Fibroblast of lung (primary cell): ENCODE results near the gene BUD13. TPM values are rescaled to one million over a fixed set of nuclear protein-coding genes. Genes with fewer than 3 reads are reported as not detected.

Experiments
- DNase-seq, 2 donors: peaks; one replicate each; pipeline versions ENCODE4 v3.0.0 to v3.0.0-alpha.2; 2010; ENCODE audit warnings: low read depth in 2 of 2
- H2AFZ ChIP-seq: 2 replicates; pipeline ENCODE4 v1.5.1; 2012; ENCODE audit warnings: low read length, control low read depth, inconsistent platforms
- H3K27ac ChIP-seq: 2 replicates; pipeline ENCODE4 v1.5.1; 2011; ENCODE audit warnings: low read length, control low read depth; ENCODE audit not compliant: insufficient read depth
- H3K27me3 ChIP-seq: 2 replicates; pipeline ENCODE4 v1.5.1; 2011; ENCODE audit warnings: mild to moderate bottlenecking, low read length; ENCODE audit not compliant: control insufficient read depth, insufficient read depth
- H3K36me3 ChIP-seq: 2 replicates; pipeline ENCODE4 v1.5.1; 2011; ENCODE audit warnings: low read length; ENCODE audit not compliant: control insufficient read depth, insufficient read depth
- H3K4me1 ChIP-seq: 2 replicates; pipeline ENCODE4 v1.5.1; 2011; ENCODE audit warnings: low read length; ENCODE audit not compliant: control insufficient read depth, insufficient read depth; ENCODE audit errors: extremely low read depth
- H3K4me2 ChIP-seq: 2 replicates; pipeline ENCODE4 v1.5.1; 2011; ENCODE audit warnings: low read length, control low read depth; ENCODE audit not compliant: insufficient read depth; ENCODE audit errors: extremely low read depth
- H3K4me3 ChIP-seq, 4 experiments: fragments of 200-600 bp in 1 of 4; sonication (generic) in 1 of 4; replicated peaks in 1 of 4; 2 replicates each; pipeline ENCODE4 v1.5.1; 2011 to 2016; ENCODE audit warnings: low read length in 4 of 4, low read depth in 3 of 4, mild to moderate bottlenecking in 3 of 4, control low read depth in 2 of 4, inconsistent platforms in 1 of 4, mixed read lengths in 1 of 4; ENCODE audit not compliant: insufficient read depth in 1 of 4; ENCODE audit errors: control extremely low read depth in 1 of 4
- H3K79me2 ChIP-seq: 2 replicates; pipeline ENCODE4 v1.5.1; 2012; ENCODE audit warnings: mild to moderate bottlenecking, low read length, inconsistent platforms; ENCODE audit not compliant: control insufficient read depth, insufficient read depth
- H3K9ac ChIP-seq: 2 replicates; pipeline ENCODE4 v1.5.1; 2011; ENCODE audit warnings: mild to moderate bottlenecking, low read length, control low read depth; ENCODE audit not compliant: insufficient read depth
- H3K9me3 ChIP-seq: 2 replicates; pipeline ENCODE4 v1.5.1; 2012; ENCODE audit warnings: low read depth, low read length; ENCODE audit not compliant: control insufficient read depth, insufficient read depth
- H4K20me1 ChIP-seq: 2 replicates; pipeline ENCODE4 v1.5.1; 2011; ENCODE audit warnings: low read length; ENCODE audit not compliant: control insufficient read depth, insufficient read depth; ENCODE audit errors: extremely low read depth
- EZH2 ChIP-seq: IDR thresholded peaks from 2 replicates; pipeline ENCODE4 v1.5.1; 2012; ENCODE audit warnings: low read length, control low read depth, mild to moderate bottlenecking; ENCODE audit errors: missing control alignments
- polyA plus RNA-seq, 2 donors: library from polyadenylated mRNA; depleted of rRNA in 1 of 2; stranded (reverse) in 1 of 2; unstranded in 1 of 2; fragments of >200 nt; gene quantifications; 2 replicates each; pipeline ENCODE4 v1.2.1, GENCODE V29; 2011 to 2012; ENCODE audit warnings: missing spikeins in 1 of 2
- total RNA-seq: library from RNA; depleted of rRNA; stranded (reverse); fragments of >200 nt; gene quantifications from 2 replicates; pipeline ENCODE4 v1.2.1, GENCODE V29; 2014
- TF ChIP-seq, protein P1 (sequence below), 2 donors: IDR thresholded peaks in 1 of 2; conservative IDR thresholded peaks in 1 of 2; 1 replicate in 1 of 2; 2 replicates in 1 of 2; pipeline ENCODE4 v1.5.1; 2011 to 2012; ENCODE audit warnings: low read length in 2 of 2, control low read depth in 1 of 2, inconsistent platforms in 1 of 2, low read depth in 1 of 2, mild to moderate bottlenecking in 1 of 2

BUD13 gene
- total and polyA plus RNA-seq, 2 donors (not counting 1 experiment from before 2014, with no cell fraction given) = 12.7 to 13.0 TPM

DNA sequence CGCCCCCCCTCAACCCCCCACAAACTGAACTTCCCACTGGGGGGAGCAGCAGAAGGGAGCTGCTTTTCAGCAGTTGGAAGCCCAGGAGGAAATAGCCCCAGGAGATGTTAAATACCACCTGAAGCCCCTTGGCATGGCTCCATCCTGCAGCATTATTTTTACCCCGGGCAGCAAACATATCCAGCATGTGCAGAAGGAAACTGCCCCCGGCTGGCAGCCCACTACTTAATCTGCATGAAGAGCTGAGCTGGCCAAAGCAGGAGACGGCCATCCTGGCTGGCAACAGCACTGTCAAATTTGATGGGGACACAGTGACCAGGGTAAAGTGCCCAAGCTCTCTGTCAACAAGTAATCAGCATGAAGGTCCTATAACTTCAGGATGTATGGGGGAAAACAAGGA is 32.0 kb downstream of the BUD13 start:
- no peak overlapping the region for H3K27ac ChIP-seq
- H3K79me2 ChIP-seq = no peaks in the 10 kb centered on the region
- no peak overlapping the region for H3K9ac ChIP-seq
- H3K9me3 ChIP-seq = no peaks in the 10 kb centered on the region
- H3K4me2 ChIP-seq = no peak overlapping the region
- no peak overlapping the region for H2AFZ ChIP-seq
- DNase-seq = no peak
- H3K27me3 ChIP-seq = no peaks in the 10 kb centered on the region
- H4K20me1 ChIP-seq = no peaks in the 10 kb centered on the region
- H3K36me3 ChIP-seq = no peaks in the 10 kb centered on the region
- H3K4me3 ChIP-seq = no peak overlapping the region
- H3K4me1 ChIP-seq = peaks cover 5% of the 10 kb centered on the region
- TF ChIP-seq EZH2 = no peak
- TF ChIP-seq, protein P1, sequence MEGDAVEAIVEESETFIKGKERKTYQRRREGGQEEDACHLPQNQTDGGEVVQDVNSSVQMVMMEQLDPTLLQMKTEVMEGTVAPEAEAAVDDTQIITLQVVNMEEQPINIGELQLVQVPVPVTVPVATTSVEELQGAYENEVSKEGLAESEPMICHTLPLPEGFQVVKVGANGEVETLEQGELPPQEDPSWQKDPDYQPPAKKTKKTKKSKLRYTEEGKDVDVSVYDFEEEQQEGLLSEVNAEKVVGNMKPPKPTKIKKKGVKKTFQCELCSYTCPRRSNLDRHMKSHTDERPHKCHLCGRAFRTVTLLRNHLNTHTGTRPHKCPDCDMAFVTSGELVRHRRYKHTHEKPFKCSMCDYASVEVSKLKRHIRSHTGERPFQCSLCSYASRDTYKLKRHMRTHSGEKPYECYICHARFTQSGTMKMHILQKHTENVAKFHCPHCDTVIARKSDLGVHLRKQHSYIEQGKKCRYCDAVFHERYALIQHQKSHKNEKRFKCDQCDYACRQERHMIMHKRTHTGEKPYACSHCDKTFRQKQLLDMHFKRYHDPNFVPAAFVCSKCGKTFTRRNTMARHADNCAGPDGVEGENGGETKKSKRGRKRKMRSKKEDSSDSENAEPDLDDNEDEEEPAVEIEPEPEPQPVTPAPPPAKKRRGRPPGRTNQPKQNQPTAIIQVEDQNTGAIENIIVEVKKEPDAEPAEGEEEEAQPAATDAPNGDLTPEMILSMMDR (conservative IDR thresholded peaks at IDR 0.05 in 1 of 2, IDR thresholded peaks at IDR 0.05 in 1 of 2; ENCODE audit: low read depth in 1 of 2, low read length in 2 of 2) = no peak

DNA sequence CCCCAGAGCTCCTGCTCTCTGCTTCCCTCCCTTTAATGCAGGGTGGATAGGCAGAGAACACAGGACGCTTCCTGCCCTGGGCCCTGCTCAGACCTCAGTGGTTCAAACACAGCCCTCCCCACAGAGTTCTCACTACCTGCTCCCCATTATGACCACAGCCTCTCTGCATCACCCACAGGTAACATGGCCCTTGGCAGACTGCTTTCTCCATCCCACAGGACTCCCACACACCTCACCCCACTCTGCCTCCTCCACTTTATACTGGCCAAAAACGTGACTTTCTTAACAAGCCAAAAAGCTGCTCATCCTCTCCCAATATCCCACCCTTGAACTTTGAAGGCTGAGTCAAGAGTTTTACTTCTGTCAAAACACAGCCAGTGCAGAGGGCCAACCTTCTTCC is 33.8 kb downstream of the BUD13 start:
- H3K27me3 ChIP-seq = no peaks in the 10 kb centered on the region
- TF ChIP-seq, protein P1 (conservative IDR thresholded peaks at IDR 0.05 in 1 of 2, IDR thresholded peaks at IDR 0.05 in 1 of 2; ENCODE audit: low read depth in 1 of 2, low read length in 2 of 2) = no peak
- no peak for TF ChIP-seq EZH2
- H3K4me3 ChIP-seq = no peak overlapping the region
- no peak overlapping the region for H3K4me2 ChIP-seq
- peaks cover 5% of the 10 kb centered on the region for H3K4me1 ChIP-seq
- H3K9me3 ChIP-seq = no peaks in the 10 kb centered on the region
- H3K27ac ChIP-seq = no peak overlapping the region
- H3K36me3 ChIP-seq = no peaks in the 10 kb centered on the region
- no peak overlapping the region for H3K9ac ChIP-seq
- H2AFZ ChIP-seq = no peak overlapping the region
- DNase-seq = no peak
- H4K20me1 ChIP-seq = no peaks in the 10 kb centered on the region
- no peaks in the 10 kb centered on the region for H3K79me2 ChIP-seq

DNA sequence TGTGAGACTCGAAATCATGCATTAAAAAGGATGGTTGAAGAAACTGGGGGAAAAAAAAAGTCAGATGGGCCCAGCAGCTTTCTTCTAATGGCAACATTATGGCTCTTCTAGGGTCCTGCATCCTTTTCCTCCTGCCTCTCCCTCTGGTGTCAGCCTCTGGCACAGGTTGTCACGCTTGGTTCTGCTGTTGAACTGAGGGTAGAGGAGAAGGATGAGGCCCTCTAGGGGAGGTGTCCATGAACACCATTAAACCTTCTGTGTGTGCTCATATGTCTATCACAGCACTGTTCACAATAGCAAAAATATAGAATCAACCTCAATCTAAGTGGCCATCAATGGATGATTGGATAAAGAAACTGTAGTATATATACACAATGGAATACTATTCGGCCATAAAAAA is 36.0 kb downstream of the BUD13 start:
- Histone ChIP-seq H3K27ac (no peak overlapping the region), H3K4me2 (no peak overlapping the region), H4K20me1 (no peaks in the 10 kb centered on the region), H3K4me3 (no peak overlapping the region), H3K4me1 (no peaks in the 10 kb centered on the region), H3K9me3 (no peaks in the 10 kb centered on the region), H3K9ac (no peak overlapping the region), H3K36me3 (no peaks in the 10 kb centered on the region), H2AFZ (no peak overlapping the region), H3K79me2 (no peaks in the 10 kb centered on the region), H3K27me3 (peaks cover 2% of the 10 kb centered on the region)
- TF ChIP-seq EZH2 = no peak
- TF ChIP-seq, protein P1 (conservative IDR thresholded peaks at IDR 0.05 in 1 of 2, IDR thresholded peaks at IDR 0.05 in 1 of 2; ENCODE audit: low read depth in 1 of 2, low read length in 2 of 2) = no peak
- DNase-seq = no peak
